GM19467 (cell line): ENCODE measurements around the gene SPEM1.

Source experiments
- ATAC-seq: cut with Tn5 transposase; IDR thresholded peaks from one replicate; pipeline ENCODE4 v1.9.1; 2021; ENCODE audit warnings: mild to moderate bottlenecking, moderate library complexity; ENCODE audit not compliant: unreplicated experiment

Gene SPEM1

GRCh38 chr17:7439462-7440112, 19.5 kb downstream of the SPEM1 start, which contains the start of gene FGF11:
FGF11 (plus strand) TSS chr17:7439512; CDS start chr17:7439621, 109 bp downstream.
- no peak for ATAC-seq

- ATAC-seq: no peak
Observed at GRCh38 chr17:7440113-7440833, 20.1 kb downstream of the SPEM1 start.

- no peak for ATAC-seq
Observed at GRCh38 chr17:7440834-7441195, 20.7 kb downstream of the SPEM1 start.

- ATAC-seq: no peak
Observed at GRCh38 chr17:7441266-7441665, 21.1 kb downstream of the SPEM1 start.

GRCh38 chr17:7442142-7442541, 22.0 kb downstream of the SPEM1 start:
- ATAC-seq: no peak

- no peak for ATAC-seq
Observed at GRCh38 chr17:7443499-7444485, 23.7 kb downstream of the SPEM1 start.

GRCh38 chr17:7444682-7445618, 24.8 kb downstream of the SPEM1 start, which contains the start of gene CHRNB1:
CHRNB1 (plus strand) TSS chr17:7445061; CDS start chr17:7445128, 67 bp downstream.
- no peak for ATAC-seq

GRCh38 chr17:7445619-7445968, 25.5 kb downstream of the SPEM1 start:
- no peak for ATAC-seq

GRCh38 chr17:7448461-7448860, 28.3 kb downstream of the SPEM1 start:
- ATAC-seq: no peak

GRCh38 chr17:7459961-7460545, 39.9 kb downstream of the SPEM1 start:
- ATAC-seq: no peak

- ATAC-seq: no peak
Observed at GRCh38 chr17:7460850-7461660, 40.9 kb downstream of the SPEM1 start.

- ATAC-seq: no peak
Observed at GRCh38 chr17:7462474-7463371, 42.6 kb downstream of the SPEM1 start.

- ATAC-seq: no peak
Observed at GRCh38 chr17:7463372-7463846, 43.3 kb downstream of the SPEM1 start.

- ATAC-seq: no peak
Observed at GRCh38 chr17:7464081-7464480, 44.0 kb downstream of the SPEM1 start.

- no peak for ATAC-seq
Observed at GRCh38 chr17:7465597-7466275, 45.6 kb downstream of the SPEM1 start.

- ATAC-seq: no peak
Observed at GRCh38 chr17:7466318-7466638, 46.2 kb downstream of the SPEM1 start.

GRCh38 chr17:7466639-7467341, 46.7 kb downstream of the SPEM1 start:
- ATAC-seq: no peak
